ENCODE data around the gene CLN6.
"Not testable (repeated sequence)": the region's sequence is repeated elsewhere in the genome, so short reads cannot be mapped to it uniquely, and the experiment has no call there.

CLN6 gene

GRCh38 chr15:68183616-68184315, 45.8 kb downstream of the CLN6 start:
- no peak overlapping the region for H3K27ac ChIP-seq

DNA sequence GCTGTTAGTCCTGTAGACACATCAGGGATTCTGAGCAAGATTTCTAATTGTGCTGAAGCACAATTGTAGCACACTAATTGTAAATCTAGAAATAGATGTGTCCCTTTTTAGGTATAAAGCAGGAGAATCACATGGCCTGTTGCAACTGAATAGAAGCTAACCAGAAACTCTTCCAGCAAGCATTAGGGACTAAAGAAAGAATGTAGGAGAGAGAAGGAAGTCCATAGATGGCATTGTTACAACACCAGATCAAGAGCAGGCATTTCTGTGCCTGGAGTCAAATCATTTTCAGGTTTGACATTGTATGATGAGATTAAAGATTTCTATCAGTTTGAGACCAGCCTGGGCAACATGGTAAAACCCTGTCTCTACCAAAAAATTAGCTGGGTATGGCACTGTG, 51.8 kb downstream of the CLN6 start:
- TF ChIP-seq CTCF (conservative IDR thresholded peaks at IDR 0.05), result no peak
- no peak for TF ChIP-seq ZFX (IDR thresholded peaks at IDR 0.05)
- no peak overlapping the region for H3K27ac ChIP-seq

More at GRCh38 chr15:68183616-68184315, 45.8 kb downstream of the CLN6 start:
- TF ChIP-seq ZFX (IDR thresholded peaks at IDR 0.05) (no peak), CTCF (conservative IDR thresholded peaks at IDR 0.05) (no peak)

DNA sequence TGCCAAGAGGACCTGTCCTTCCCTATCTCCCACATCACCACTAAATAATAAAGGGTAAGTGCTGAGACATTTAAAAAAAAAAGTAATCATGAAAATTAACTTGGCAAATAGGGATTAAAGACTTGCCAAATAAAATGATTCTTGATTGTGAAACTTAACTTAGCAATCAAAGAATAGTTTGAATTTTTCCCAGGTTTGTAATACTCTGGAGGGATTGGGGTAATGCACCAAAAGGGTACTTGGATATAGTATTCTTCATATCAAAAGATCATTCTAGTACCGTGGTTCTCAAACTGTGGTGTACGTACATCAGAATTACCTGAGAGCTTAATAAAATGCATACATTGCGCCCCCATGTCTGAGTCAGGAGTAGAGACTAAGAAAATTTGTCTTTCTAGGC, 52.9 kb downstream of the CLN6 start:
- TF ChIP-seq CTCF (conservative IDR thresholded peaks at IDR 0.05), result no peak
- no peak overlapping the region for H3K27ac ChIP-seq

DNA sequence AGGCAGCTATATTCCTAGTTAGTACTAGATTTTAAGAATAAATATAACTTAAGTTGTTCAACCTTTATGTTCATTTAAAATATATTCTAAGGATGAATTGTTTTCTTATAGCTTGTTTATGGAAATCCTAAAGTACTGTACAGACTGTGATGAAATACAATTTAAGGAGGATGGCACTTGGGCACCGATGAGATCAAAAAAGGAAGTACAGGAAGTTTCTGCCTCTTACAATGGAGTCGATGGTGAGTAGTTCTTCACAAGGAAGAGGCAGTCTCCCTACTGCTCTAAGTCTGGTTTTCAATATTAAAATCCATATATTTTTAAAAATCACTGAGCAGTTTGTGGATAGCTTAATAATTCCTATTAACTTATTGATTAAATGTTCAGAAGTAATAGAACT, 54.0 kb downstream of the CLN6 start:
- no peak overlapping the region for H3K27ac ChIP-seq
- no peak for TF ChIP-seq CTCF (conservative IDR thresholded peaks at IDR 0.05)
- no peak for TF ChIP-seq ZFX (IDR thresholded peaks at IDR 0.05)

DNA sequence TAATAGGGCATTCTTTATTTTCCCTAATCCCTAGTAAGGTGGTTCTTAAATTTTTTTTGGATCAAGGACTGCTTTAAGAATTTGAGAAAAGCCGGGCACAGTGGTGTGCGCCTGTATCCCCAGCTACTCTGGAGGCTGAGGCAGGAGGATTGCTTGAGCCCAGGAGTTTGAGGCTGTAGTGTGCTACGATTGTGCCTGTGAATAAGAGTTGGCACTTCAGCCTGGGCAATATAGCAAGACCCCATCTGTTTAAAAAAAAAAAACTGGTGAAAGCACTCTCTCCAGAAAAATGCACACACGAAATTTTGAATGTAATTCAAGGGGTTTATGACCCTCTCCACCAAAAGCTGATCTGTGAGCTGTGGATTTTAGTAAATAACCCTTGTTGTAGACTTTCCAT, 56.4 kb downstream of the CLN6 start:
- TF ChIP-seq ZFX (IDR thresholded peaks at IDR 0.05), result no peak
- TF ChIP-seq CTCF (conservative IDR thresholded peaks at IDR 0.05), result no peak
- H3K27ac ChIP-seq, result no peak overlapping the region

DNA sequence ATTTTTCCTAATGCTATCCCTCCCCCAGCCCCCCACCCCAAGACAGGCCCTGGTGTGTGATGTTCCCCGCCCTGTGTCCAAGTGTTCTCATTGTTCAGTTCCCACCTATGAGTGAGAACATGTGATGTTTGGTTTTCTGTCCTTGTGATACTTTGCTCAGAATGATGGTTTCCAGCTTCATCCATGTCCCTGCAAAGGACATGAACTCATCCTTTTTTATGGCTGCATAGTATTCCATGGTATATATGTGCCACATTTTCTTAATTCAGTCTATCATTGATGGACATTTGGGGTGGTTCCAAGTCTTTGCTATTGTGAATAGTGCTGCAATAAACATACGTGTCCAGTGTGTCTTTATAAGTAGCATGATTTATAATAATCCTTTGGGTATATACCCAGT, 57.5 kb downstream of the CLN6 start:
- H3K27ac ChIP-seq, result not testable (repeated sequence)

GRCh38 chr15:68166847-68167246, 62.7 kb downstream of the CLN6 start:
- H3K27ac ChIP-seq, result no peak overlapping the region
- no peak for TF ChIP-seq ZFX (IDR thresholded peaks at IDR 0.05)
- no peak for TF ChIP-seq CTCF (conservative IDR thresholded peaks at IDR 0.05)

GRCh38 chr15:68163191-68163590, 66.3 kb downstream of the CLN6 start:
- TF ChIP-seq CTCF (conservative IDR thresholded peaks at IDR 0.05) (no peak), ZFX (IDR thresholded peaks at IDR 0.05) (no peak)

More at GRCh38 chr15:68163191-68163590, 66.3 kb downstream of the CLN6 start:
- H3K27ac ChIP-seq, result no peak overlapping the region
